NCI-H2171 (cell line): ENCODE results near the gene CANT1.
"Not testable (repeated sequence)": the region's sequence is repeated elsewhere in the genome, so short reads cannot be mapped to it uniquely, and the experiment has no call there.

ENCODE experiments used
- DNase-seq: peaks from one replicate; lab custom pipeline; 2025; lab: John Stamatoyannopoulos, UW

CANT1 gene

GRCh38 chr17:79027274-79027924 lies 17.8 kb upstream of the CANT1 start:
- DNase-seq = no peak

- DNase-seq = no peak
Observed at GRCh38 chr17:79026376-79027273, 17.1 kb upstream of the CANT1 start.

- DNase-seq = no peak
Observed at GRCh38 chr17:79024901-79025737, 15.6 kb upstream of the CANT1 start.

GRCh38 chr17:79023886-79024771 lies 14.6 kb upstream of the CANT1 start, which contains the start of gene C1QTNF1:
C1QTNF1 (plus strand) TSS chr17:79024169; CDS start chr17:79043969, 19,800 bp downstream.
- DNase-seq = no peak

GRCh38 chr17:79023180-79023705 lies 13.7 kb upstream of the CANT1 start:
- no peak for DNase-seq

- no peak for DNase-seq
Observed at GRCh38 chr17:79022507-79022991, 13.0 kb upstream of the CANT1 start.

- not testable (repeated sequence) for DNase-seq
Observed at GRCh38 chr17:79021929-79022328, 12.4 kb upstream of the CANT1 start.

- no peak for DNase-seq
Observed at GRCh38 chr17:79020631-79021301, 11.2 kb upstream of the CANT1 start.

- no peak for DNase-seq
Observed at GRCh38 chr17:79019632-79020584, 10.3 kb upstream of the CANT1 start.

GRCh38 chr17:79019261-79019631 lies 9.7 kb upstream of the CANT1 start:
- no peak for DNase-seq

GRCh38 chr17:79018370-79018695 lies 8.8 kb upstream of the CANT1 start:
- DNase-seq = no peak

- DNase-seq = no peak
Observed at GRCh38 chr17:79017546-79018369, 8.2 kb upstream of the CANT1 start.

GRCh38 chr17:79014158-79014758 lies 4.7 kb upstream of the CANT1 start:
- no peak for DNase-seq

- no peak for DNase-seq
Observed at GRCh38 chr17:79012563-79013134, 3.1 kb upstream of the CANT1 start.

GRCh38 chr17:79011451-79012147 lies 2.0 kb upstream of the CANT1 start:
- no peak for DNase-seq

- no peak for DNase-seq
Observed at GRCh38 chr17:79010304-79010646, 711 bp upstream of the CANT1 start.
